SK-N-SH (cell line): Measurements from ENCODE around the gene GMFB. TPM values are rescaled to one million over a fixed set of nuclear protein-coding genes. Genes with fewer than 3 reads are reported as not detected.
A peak's percentile ranks its signal among the peaks of the same experiment; 100 is the strongest.

Experiments
- CTCF ChIA-PET: fragments of 300-600, 350-600 bp; formaldehyde crosslinking; extraction: SDS; loops from one replicate; lab custom pipeline; 2021; lab: Yijun Ruan, JAX
- POLR2A ChIA-PET: fragments of 350-600 bp; sonication (Branson Sonifier 250); formaldehyde crosslinking; extraction: SDS; loops from one replicate; lab custom pipeline; 2020; ENCODE audit warnings: antibody characterized with exemption, inconsistent platforms; lab: Yijun Ruan, JAX
- DNase-seq: peaks from one replicate; pipeline ENCODE4 v3.0.0; 2012
- H2AFZ ChIP-seq: fragments of 200-600 bp; sonication (generic); 2 replicates; pipeline ENCODE4 v1.8.1; 2016; ENCODE audit warnings: antibody characterized with exemption, mild to moderate bottlenecking, low read depth
- H3F3A ChIP-seq: fragments of 200-600 bp; sonication (generic); replicated peaks from 2 replicates; pipeline ENCODE3; 2016; ENCODE audit warnings: antibody characterized with exemption, mild to moderate bottlenecking; ENCODE audit not compliant: insufficient read depth
- H3K27ac ChIP-seq, 2 experiments: fragments of 200-500 bp in 1 of 2; fragments of 200-600 bp in 1 of 2; sonication (Bioruptor generic) in 1 of 2; sonication (generic), shearing (Covaris generic) in 1 of 2; 2 replicates each; pipeline versions ENCODE4 v1.5.1 to v1.6.1; 2014 to 2016; ENCODE audit warnings: low read depth in 2 of 2, inconsistent platforms in 1 of 2, low read length in 1 of 2, mild to moderate bottlenecking in 1 of 2, mixed read lengths in 1 of 2
- H3K27me3 ChIP-seq: fragments of 200-600 bp; sonication (generic), shearing (Covaris generic); 2 replicates; pipeline ENCODE4 v1.6.1; 2016; ENCODE audit warnings: mixed run types; ENCODE audit not compliant: insufficient read depth
- H3K36me3 ChIP-seq, 2 experiments: fragments of 200-500 bp in 1 of 2; fragments of 200-600 bp in 1 of 2; sonication (Bioruptor generic) in 1 of 2; sonication (generic) in 1 of 2; replicated peaks in 1 of 2; 2 replicates each; pipeline versions ENCODE3 to v1.5.1; 2014 to 2016; ENCODE audit warnings: low read length in 1 of 2, mild to moderate bottlenecking in 1 of 2; ENCODE audit not compliant: insufficient read depth in 2 of 2, control insufficient read depth in 1 of 2
- H3K4me1 ChIP-seq, 2 experiments: fragments of 200-500 bp in 1 of 2; fragments of 200-600 bp in 1 of 2; sonication (Bioruptor generic) in 1 of 2; sonication (generic), shearing (Covaris generic) in 1 of 2; 2 replicates each; pipeline versions ENCODE4 v1.5.1 to v1.6.1; 2014 to 2016; ENCODE audit warnings: low read depth in 1 of 2, low read length in 1 of 2, mixed run types in 1 of 2; ENCODE audit not compliant: insufficient read depth in 2 of 2, control insufficient read depth in 1 of 2
- H3K4me2 ChIP-seq: fragments of 200-600 bp; sonication (generic), shearing (Covaris generic); 2 replicates; pipeline ENCODE4 v1.6.1; 2017; ENCODE audit warnings: mixed run types
- H3K4me3 ChIP-seq, 2 experiments: fragments of 200-500 bp in 1 of 2; fragments of 200-600 bp in 1 of 2; sonication (Bioruptor generic) in 1 of 2; sonication (generic), shearing (Covaris generic) in 1 of 2; 2 replicates each; pipeline versions ENCODE4 v1.5.1 to v1.8.1; 2014 to 2016; ENCODE audit warnings: low read depth in 2 of 2, inconsistent platforms in 1 of 2, low read length in 1 of 2, mild to moderate bottlenecking in 1 of 2, mixed read lengths in 1 of 2, moderate library complexity in 1 of 2
- H3K79me2 ChIP-seq: fragments of 200-600 bp; sonication (generic); 2 replicates; pipeline ENCODE4 v1.8.1; 2017; ENCODE audit warnings: mild to moderate bottlenecking; ENCODE audit not compliant: insufficient read depth
- H3K9ac ChIP-seq: fragments of 200-600 bp; sonication (generic); 2 replicates; pipeline ENCODE4 v1.6.1; 2017; ENCODE audit warnings: mixed run types
- H3K9me2 ChIP-seq: fragments of 200-600 bp; sonication (generic); 2 replicates; pipeline ENCODE4 v1.6.1; 2017; ENCODE audit warnings: mixed run types
- H3K9me3 ChIP-seq: fragments of 200-600 bp; sonication (generic); 2 replicates; pipeline ENCODE4 v1.6.1; 2017; ENCODE audit warnings: mixed run types, mild to moderate bottlenecking, moderate library complexity
- H4K20me1 ChIP-seq: fragments of 200-600 bp; sonication (generic); 2 replicates; pipeline ENCODE4 v1.6.1; 2017; ENCODE audit warnings: mild to moderate bottlenecking, mixed run types; ENCODE audit not compliant: insufficient read depth
- CHD2 ChIP-seq: fragments of 150-350 bp; IDR thresholded peaks from 2 replicates; pipeline ENCODE4 v1.6.1; 2018; ENCODE audit warnings: low read length; ENCODE audit not compliant: partially characterized antibody
- CTCF ChIP-seq: fragments of 200-600 bp; sonication (generic); IDR thresholded peaks from 2 replicates; pipeline ENCODE4 v1.6.1; 2017; ENCODE audit warnings: antibody characterized with exemption, mild to moderate bottlenecking, moderate library complexity
- GABPA ChIP-seq: IDR thresholded peaks from 2 replicates; pipeline ENCODE4 v1.4.0; 2012; ENCODE audit warnings: low read depth, mild to moderate bottlenecking
- PBX3 ChIP-seq: IDR thresholded peaks from 2 replicates; pipeline ENCODE4; 2012
- RCOR1 ChIP-seq: fragments of 150-350 bp; IDR thresholded peaks from 2 replicates; pipeline ENCODE4 v1.6.1; 2017; ENCODE audit warnings: antibody characterized with exemption, low read length
- SIN3A ChIP-seq: IDR thresholded peaks from 2 replicates; pipeline ENCODE4 v1.6.1; 2012; ENCODE audit warnings: low read depth, mild to moderate bottlenecking, low read length, moderate library complexity, borderline replicate concordance
- TEAD4 ChIP-seq: IDR thresholded peaks from 2 replicates; pipeline ENCODE4 v1.4.0; 2012; ENCODE audit warnings: mild to moderate bottlenecking, borderline replicate concordance; ENCODE audit not compliant: insufficient read depth
- YY1 ChIP-seq: IDR thresholded peaks from 2 replicates; pipeline ENCODE4 v1.4.0; 2012; ENCODE audit warnings: low read depth, mild to moderate bottlenecking
- ZBTB33 ChIP-seq: IDR thresholded peaks from 2 replicates; pipeline ENCODE4 v1.4.0; 2012; ENCODE audit warnings: low read depth, borderline replicate concordance
- WGBS: methylation state at CpG from one replicate; pipeline ENCODE4 v1.1.6; 2017; ENCODE audit warnings: low lambda C conversion rate; 5-methylcytosine and 5-hydroxymethylcytosine counted together
- polyA plus RNA-seq, 3 experiments: library from polyadenylated mRNA; depleted of rRNA; stranded (reverse); fragments of >200 nt; gene quantifications; 2 replicates each; pipeline ENCODE4 v1.2.3, GENCODE V29; 2012

The GMFB gene
- polyA plus RNA-seq, 1 of the 3 experiments (the other 2 are of a cell fraction), result 9.4 TPM

- TF ChIP-seq CHD2 (no peak), RCOR1 (no peak), GABPA (no peak), YY1 (no peak), SIN3A (no peak), ZBTB33 (no peak), TEAD4 (no peak)
- TF ChIP-seq, all 33 proteins: peak for 0
These were observed 521 bp upstream of the GMFB start (continued) for GRCh38 chr14:54489318-54489683.

GRCh38 chr14:54488318-54488645 lies 498 bp downstream of the GMFB start:
- peak overlapping the region; percentile 97 for H3K9ac ChIP-seq
- H4K20me1 ChIP-seq, result peaks cover 21% of the 10 kb centered on the region; the same call in 1 of the 2 replicates
- H3F3A ChIP-seq, result peaks cover 15% of the 10 kb centered on the region
- no peaks in the 10 kb centered on the region for H3K27me3 ChIP-seq
- DNase-seq, result no peak
- H3K4me1 ChIP-seq, result peaks cover 5 to 21% of the 10 kb centered on the region in 2 experiments; a peak in 3 of 4 replicates
- peak overlapping the region; percentile 66 for H2AFZ ChIP-seq
- H3K79me2 ChIP-seq, result peaks cover 54% of the 10 kb centered on the region
- no peaks in the 10 kb centered on the region for H3K9me2 ChIP-seq
- CTCF ChIA-PET, result interaction anchor here (0.6 to 2.6 kb wide), 11 partner anchors 9 to 1523 kb away, joined by 3 to 7 read pairs (median 4); no protein-coding TSS in a partner anchor
- peak overlapping the region; percentile 86 to 93 for H3K4me3 ChIP-seq
- H3K9me3 ChIP-seq, result no peaks in the 10 kb centered on the region
- TF ChIP-seq CTCF (peak; percentile 26; the same call in 1 of the 2 replicates), PBX3 (no peak)
- peak overlapping the region; percentile 96 for H3K4me2 ChIP-seq
- H3K36me3 ChIP-seq, result peaks cover 5 to 14% of the 10 kb centered on the region in 2 experiments
- POLR2A ChIA-PET, result interaction anchor here (0.8 to 1.0 kb wide), 2 partner anchors 91 to 320 kb away, joined by 3 to 4 read pairs; partner anchors contain the start of gene CDKN3
- H3K27ac ChIP-seq, result peak overlapping the region; percentile 88 to 95
- 1% methylated on average over 9 of the region's 9 CpGs for WGBS
